GM19372 (cell line): ENCODE data around the gene C1QBP.
"Not testable (repeated sequence)": the region's sequence is repeated elsewhere in the genome, so short reads cannot be mapped to it uniquely, and the experiment has no call there.

ENCODE experiments used
- ATAC-seq: cut with Tn5 transposase; IDR thresholded peaks from one replicate; pipeline ENCODE4 v1.9.1; 2021; ENCODE audit warnings: mild to moderate bottlenecking, low read depth, moderate library complexity; ENCODE audit not compliant: unreplicated experiment

C1QBP gene

GRCh38 chr17:5434984-5435383, 4.0 kb downstream of the C1QBP start:
- no peak for ATAC-seq

DNA sequence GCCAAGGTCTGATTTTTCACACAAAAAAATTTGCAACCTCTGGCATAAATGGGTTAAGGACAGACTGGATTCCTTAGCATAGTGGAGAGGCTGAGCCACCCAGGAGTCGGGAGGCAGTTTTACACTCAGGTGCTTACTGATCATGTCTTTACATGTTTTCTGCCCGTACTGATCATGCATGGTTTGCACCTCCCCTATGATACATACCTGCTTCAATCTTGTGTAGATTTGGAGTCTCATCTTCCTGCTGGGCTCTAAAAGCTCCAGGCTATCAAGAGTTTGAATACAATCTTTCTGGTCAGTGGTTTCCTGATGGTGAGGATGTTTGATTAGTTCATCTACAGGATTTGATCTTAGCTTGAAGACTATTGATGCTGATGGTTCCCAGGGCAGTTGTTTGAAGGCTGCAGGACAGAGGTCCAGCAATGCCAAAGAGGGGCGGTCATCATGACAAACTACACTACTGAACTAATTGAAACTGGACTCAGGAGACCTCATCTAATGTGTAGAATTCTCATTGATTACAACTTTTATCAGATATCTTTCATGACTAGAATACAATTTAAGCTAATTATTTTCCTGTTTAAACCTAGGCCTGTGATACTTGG, 6.9 kb downstream of the C1QBP start:
- no peak for ATAC-seq

- ATAC-seq: not testable (repeated sequence)
Measured at GRCh38 chr17:5431234-5431633, 7.7 kb downstream of the C1QBP start.

DNA sequence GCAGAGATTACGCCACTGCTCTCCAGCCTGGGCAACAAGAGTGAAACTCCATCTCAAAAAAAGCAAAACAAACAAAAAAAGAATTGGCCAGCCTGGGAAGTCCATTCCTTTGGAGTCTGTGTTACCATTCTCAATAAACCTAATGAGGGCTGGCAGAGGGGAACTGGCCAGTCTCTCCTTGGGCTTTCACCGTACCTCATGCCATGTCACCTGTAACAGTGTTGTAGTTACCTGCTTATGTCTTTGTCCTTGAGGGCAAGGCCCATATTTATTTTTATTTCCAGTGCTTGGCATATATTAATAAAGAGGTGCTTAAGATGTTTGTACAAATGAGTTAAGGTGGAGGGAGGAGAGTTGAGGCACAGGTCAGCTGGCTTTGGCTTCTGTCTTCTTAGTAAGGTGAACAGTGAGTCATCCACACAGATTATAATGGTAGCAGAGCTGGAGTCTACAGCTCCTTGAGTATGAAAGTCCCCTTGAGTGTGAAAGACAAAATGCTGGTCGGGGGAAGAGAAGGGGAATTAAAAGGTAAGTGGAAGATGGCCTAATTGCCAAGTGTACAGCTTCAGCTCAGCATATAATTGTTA, 8.4 kb downstream of the C1QBP start:
- no peak for ATAC-seq

DNA sequence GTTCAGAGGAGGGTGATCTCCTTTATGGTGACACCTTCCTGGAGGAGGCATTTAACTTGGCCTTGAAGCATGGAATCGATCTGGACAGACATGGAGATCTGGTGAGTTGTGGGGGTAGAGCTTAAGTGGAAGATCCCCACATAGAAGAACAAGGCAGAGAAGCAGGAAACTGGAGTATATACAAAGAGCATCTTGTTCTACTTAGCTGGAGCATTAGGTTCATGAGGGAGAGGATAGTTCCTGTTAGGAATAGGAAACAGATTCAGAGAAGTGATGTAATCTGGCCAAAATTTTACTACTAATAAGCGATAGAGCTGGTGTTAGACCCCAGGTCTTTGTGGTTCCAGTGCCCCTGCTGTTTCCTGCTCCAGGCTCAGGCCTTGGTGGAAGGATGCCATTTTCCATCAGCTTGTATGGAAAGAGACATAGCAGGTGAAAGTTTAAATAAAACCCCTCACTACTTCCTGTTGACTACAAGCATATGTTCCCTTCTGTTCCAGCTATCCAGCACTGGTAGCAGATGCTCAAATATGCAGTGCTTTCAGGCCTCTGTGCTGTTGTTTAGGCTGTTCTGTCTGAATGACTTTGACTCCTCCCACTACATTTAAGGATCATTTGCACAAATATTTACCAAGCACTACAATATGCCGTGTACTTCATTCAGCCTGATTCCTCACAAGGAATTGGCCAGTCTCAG, 9.6 kb downstream of the C1QBP start:
- no peak for ATAC-seq

- no peak for ATAC-seq
Measured at GRCh38 chr17:5425826-5426225, 13.1 kb downstream of the C1QBP start.

- no peak for ATAC-seq
Measured at GRCh38 chr17:5424909-5425308, 14.0 kb downstream of the C1QBP start.

DNA sequence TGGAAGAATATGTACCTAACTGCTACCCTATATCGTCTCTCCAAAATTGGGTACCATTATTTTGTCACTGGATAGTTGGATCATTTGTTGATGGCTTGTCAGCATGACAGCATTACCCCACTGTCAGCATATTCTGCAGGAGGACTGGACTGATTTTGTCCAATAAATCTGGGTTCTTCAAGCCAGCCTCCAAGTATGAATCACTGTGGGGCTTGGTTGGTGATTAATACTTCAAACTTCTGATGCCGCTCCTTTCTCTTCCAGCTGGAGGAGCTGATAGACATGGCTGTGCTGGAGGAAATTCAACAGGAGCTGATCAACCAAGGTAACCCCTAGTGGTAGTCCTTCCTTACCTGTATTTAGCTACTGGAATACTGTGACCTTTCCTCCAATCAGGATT, 16.4 kb downstream of the C1QBP start:
- ATAC-seq: no peak

GRCh38 chr17:5419959-5420653, 18.8 kb downstream of the C1QBP start, which contains the start of gene RPAIN:
Gene RPAIN (plus strand): TSS chr17:5420182. CDS start chr17:5420211, 29 bp downstream.
- peak; percentile 46 for ATAC-seq

GRCh38 chr17:5419356-5419958, 19.5 kb downstream of the C1QBP start, which contains the start of gene NUP88:
Gene NUP88 (minus strand): TSS chr17:5419662. CDS start chr17:5419650, 12 bp downstream.
- peak; percentile 87 for ATAC-seq

DNA sequence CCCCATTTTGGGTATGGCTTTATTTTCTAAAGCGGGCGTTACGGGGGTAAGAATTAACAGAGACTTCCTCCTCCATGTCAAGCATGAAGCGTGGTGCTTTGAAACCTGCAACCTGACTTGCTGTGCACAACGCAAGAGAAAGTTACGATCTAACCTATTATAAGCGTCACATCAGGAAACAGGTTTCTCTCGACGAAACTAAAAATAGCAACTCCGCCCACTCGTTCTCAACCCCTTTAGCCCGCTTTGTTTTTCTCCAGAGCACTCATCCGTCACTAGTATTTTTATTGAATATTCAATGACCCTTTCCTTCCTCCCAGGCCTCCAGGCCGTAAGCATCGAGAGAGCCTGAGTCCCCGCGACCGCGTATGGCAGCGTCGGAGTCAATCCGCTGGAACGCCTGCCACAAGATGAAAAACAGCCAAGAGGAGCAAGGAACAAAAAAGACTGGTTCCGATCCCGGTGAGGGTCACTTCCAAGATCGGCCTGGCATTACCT, 20.0 kb downstream of the C1QBP start:
- peak; percentile 43 for ATAC-seq

GRCh38 chr17:5416901-5417300, 22.1 kb downstream of the C1QBP start:
- ATAC-seq: no peak

- ATAC-seq: no peak
Measured at GRCh38 chr17:5413682-5414081, 25.3 kb downstream of the C1QBP start.

DNA sequence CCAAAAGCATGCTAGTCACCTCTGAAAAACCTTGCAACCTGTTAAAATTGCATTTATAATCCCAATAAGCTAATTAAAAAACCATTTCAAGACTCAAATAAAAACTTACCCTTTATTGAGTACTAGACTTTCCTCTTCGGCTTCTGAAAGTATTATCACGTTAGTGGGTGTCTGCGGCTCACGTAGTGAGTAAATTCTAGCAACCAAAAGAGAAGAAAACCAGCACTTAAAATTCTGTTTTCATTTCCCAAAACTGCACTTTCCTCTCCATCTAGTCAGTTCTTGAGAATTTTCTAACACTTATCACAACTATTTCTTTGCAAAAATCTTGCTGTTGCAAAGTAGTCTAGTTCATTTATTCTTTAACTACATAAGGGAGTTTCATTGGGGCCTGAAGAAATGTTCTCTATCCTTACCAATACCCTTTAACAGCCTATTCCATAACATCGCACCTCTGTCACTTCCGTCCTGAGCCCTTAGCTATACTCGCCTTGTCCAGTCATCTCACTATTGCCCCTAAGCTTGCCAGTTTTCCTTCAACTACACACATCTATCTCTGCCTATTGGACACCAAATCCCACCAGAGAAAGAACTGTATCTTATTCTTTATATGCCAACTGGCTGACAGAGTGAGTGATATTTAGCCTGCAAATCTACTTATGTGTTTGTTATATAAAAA, 28.2 kb downstream of the C1QBP start:
- no peak for ATAC-seq

GRCh38 chr17:5408186-5408585, 30.8 kb downstream of the C1QBP start:
- no peak for ATAC-seq

- no peak for ATAC-seq
Measured at GRCh38 chr17:5405400-5405799, 33.6 kb downstream of the C1QBP start.

DNA sequence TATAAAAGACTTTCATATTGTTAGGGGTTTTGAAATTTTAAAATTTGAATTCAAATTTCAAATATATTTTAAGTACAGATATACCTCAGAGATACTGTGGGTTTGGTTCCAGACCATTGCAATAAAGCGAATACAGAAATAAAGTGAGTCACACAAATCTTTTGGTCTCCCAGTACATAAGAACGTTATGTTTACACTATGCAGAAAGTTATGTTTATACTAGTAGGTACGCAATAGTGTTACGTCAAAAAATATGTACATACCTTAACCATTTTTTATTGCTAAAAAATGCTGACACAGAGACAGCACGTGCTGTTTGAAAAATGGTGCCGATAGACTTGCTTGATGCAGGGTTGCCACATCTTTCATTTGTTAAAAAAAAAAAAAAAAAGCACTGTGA, 39.2 kb downstream of the C1QBP start:
- no peak for ATAC-seq

- no peak for ATAC-seq
Measured at GRCh38 chr17:5396612-5397011, 42.3 kb downstream of the C1QBP start.

- ATAC-seq: no peak
Measured at GRCh38 chr17:5391678-5392077, 47.3 kb downstream of the C1QBP start.
